Memory B cell (primary cell): ENCODE data around the gene CDC5L.

Experiments
- ATAC-seq: fragments of 150-1000 bp; cut with Tn5 transposase; 2 replicates; pipeline ENCODE4 v1.10.0; 2021; ENCODE audit warnings: low read depth, mild to moderate bottlenecking, moderate library complexity
- DNase-seq, 2 donors: peaks; one replicate each; pipeline ENCODE4 v3.0.0; 2022; ENCODE audit warnings: low spot score in 2 of 2
- H3K27ac Mint-ChIP-seq: one replicate; pipeline ENCODE4 v1.8.0; 2022; ENCODE audit warnings: mild to moderate bottlenecking, moderate library complexity, mixed read lengths
- H3K27me3 Mint-ChIP-seq: one replicate; pipeline ENCODE4 v1.8.0; 2022; ENCODE audit warnings: mixed read lengths
- H3K36me3 Mint-ChIP-seq: one replicate; pipeline ENCODE4 v1.8.0; 2022; ENCODE audit warnings: mild to moderate bottlenecking, mixed read lengths
- H3K4me1 Mint-ChIP-seq: one replicate; pipeline ENCODE4 v1.8.0; 2022; ENCODE audit warnings: mixed read lengths
- H3K4me3 Mint-ChIP-seq: one replicate; pipeline ENCODE4 v1.8.0; 2022; ENCODE audit warnings: mild to moderate bottlenecking, moderate library complexity, mixed read lengths
- H3K9me3 Mint-ChIP-seq: one replicate; pipeline ENCODE4 v1.8.0; 2022; ENCODE audit warnings: mixed read lengths

The CDC5L gene

DNA sequence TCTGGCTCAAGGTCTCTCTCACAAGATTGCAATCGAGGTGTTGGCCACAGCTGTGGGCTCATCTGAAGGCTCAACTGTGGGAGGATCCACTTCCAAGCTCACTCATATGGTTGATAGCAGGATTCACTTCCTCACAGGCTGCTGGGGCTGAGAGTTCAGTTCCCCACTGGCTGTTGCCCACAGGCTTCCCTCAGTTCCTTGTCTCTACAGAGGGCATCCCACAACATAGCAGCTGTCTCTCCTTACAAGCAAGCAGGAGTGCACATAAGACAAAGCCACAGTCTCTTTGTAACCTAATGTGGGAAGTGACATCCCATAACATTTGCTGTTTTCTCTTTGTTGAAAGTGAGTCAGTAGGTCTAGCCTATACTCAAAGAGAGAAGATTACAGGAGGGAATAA is 31.0 kb upstream of the CDC5L start:
- Mint-ChIP-seq H3K27ac (no peak overlapping the region), H3K36me3 (no peaks in the 10 kb centered on the region), H3K27me3 (peaks cover 6% of the 10 kb centered on the region), H3K4me3 (no peak overlapping the region), H3K4me1 (no peaks in the 10 kb centered on the region), H3K9me3 (peaks cover 2% of the 10 kb centered on the region)
- ATAC-seq = no peak
- DNase-seq = no peak

DNA sequence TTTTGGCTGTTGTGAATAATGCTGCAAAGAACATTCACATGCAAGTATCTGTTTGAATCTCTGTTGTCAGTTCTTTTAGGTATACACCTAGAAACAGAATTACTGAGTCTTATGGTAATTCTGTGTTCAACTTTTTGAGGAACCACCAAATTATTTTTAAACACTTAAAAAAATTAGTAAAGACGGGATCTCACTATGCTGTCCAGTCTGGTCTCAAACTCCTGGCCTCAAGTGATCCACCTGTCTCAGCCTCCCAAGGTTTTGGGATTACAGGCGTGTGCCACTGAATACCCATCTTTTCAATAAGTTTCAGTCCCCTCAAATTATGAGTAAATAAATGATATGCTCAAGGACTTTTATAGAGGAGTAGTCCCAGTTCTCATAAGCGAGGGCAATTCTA is 27.5 kb upstream of the CDC5L start:
- H3K27me3 Mint-ChIP-seq = peaks cover 6% of the 10 kb centered on the region
- H3K4me3 Mint-ChIP-seq = no peak overlapping the region
- no peak for ATAC-seq
- H3K27ac Mint-ChIP-seq = no peak overlapping the region
- no peaks in the 10 kb centered on the region for H3K36me3 Mint-ChIP-seq
- peaks cover 2% of the 10 kb centered on the region for H3K9me3 Mint-ChIP-seq
- DNase-seq = no peak
- H3K4me1 Mint-ChIP-seq = peaks cover 3% of the 10 kb centered on the region

DNA sequence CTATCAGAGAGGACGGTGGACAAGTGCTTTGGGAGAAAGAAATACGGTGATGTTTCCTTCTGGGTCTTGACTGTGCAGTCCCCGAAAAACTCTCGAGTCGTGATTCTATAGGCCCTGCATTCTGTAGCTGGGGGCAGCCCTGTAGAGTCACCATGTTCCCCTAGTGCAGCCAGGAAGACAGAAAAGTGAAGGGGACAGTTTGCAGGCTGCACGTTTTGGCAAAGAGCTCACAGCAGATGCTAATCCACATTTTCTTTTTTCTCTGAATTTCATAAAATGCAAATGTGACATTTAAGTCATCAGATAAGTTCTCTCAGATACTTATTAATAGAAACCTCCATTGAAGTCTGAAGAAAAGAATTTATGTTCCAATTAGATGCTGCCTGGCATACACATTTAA is 25.6 kb upstream of the CDC5L start:
- H3K36me3 Mint-ChIP-seq = no peaks in the 10 kb centered on the region
- peaks cover 2% of the 10 kb centered on the region for H3K9me3 Mint-ChIP-seq
- ATAC-seq = no peak
- H3K4me3 Mint-ChIP-seq = no peak overlapping the region
- peaks cover 3% of the 10 kb centered on the region for H3K4me1 Mint-ChIP-seq
- no peak overlapping the region for H3K27ac Mint-ChIP-seq
- DNase-seq = no peak
- H3K27me3 Mint-ChIP-seq = peaks cover 2% of the 10 kb centered on the region

DNA sequence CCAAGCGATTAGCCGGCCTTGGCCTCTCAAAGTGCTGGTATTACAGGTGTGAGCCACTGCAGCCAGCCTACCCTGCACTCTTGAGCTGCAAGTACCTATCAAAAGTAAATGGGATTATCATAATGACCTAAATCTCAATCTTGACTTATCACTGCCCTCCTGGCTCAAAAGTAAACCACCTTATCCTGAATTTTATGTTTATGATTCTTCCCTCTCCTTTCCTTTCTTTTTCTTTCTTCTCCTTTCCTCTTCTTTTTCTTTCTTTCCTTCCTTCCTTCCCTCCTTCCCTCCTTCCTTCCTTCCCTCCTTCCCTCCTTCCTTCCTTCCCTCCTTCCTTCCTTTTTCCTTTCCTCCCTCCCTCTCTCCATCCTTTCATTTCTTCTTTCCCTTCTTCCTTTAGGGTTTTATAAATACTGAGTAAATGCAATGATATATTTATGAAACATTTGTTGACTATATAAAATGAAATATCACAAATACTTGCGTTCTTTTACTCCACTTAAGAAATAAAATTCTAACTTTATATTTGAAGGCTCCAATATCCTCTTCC is 24.1 kb upstream of the CDC5L start:
- no peaks in the 10 kb centered on the region for H3K9me3 Mint-ChIP-seq
- H3K27me3 Mint-ChIP-seq = peaks cover 2% of the 10 kb centered on the region
- H3K27ac Mint-ChIP-seq = no peak overlapping the region
- ATAC-seq (no peak), DNase-seq (no peak)
- no peak overlapping the region for H3K4me3 Mint-ChIP-seq
- no peaks in the 10 kb centered on the region for H3K36me3 Mint-ChIP-seq
- H3K4me1 Mint-ChIP-seq = peaks cover 3% of the 10 kb centered on the region

DNA sequence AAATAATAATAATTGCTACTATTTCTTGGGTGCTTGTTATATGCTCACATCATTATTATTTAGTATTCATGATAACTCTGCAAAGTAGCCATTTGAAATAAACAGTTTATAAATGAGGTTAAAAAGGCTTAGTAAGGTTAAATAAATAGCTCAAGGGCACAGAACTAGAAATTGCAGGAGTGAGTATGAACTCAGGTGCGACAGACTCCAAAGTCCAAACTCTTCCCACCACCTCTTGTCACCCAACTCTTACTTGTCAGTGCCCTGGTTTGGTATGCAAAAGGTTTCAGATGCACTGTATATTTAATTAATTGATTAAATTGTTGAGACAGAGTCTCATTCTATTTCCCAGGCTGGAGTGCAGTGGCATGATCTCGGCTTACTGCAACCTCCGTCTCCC is 20.7 kb upstream of the CDC5L start:
- Mint-ChIP-seq H3K9me3 (no peaks in the 10 kb centered on the region), H3K27me3 (peaks cover 2% of the 10 kb centered on the region), H3K36me3 (no peaks in the 10 kb centered on the region), H3K4me3 (no peak overlapping the region), H3K4me1 (peaks cover 3% of the 10 kb centered on the region), H3K27ac (no peak overlapping the region)
- no peak for ATAC-seq
- no peak for DNase-seq

DNA sequence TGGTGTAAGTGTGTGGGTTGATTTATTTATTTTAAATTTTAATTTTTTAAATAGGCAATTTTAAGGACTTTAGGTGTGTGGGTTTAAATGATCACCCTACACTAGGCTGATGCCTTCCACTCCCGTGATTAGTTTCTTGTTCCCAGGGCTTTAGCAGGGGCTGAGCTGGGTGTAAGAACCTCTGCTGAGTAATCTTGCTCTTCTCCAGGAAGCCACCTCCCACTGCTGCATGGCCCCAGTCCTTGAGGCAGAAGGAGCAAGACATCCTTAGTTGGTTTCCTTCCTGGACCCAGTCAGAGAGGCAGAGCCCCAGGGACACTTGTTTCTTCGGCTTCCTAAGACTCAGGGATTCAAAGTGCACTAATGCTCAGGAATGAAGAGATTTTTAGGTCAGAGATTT is 19.8 kb upstream of the CDC5L start:
- Mint-ChIP-seq H3K36me3 (no peaks in the 10 kb centered on the region), H3K9me3 (no peaks in the 10 kb centered on the region), H3K27me3 (peaks cover 2% of the 10 kb centered on the region), H3K4me1 (peaks cover 3% of the 10 kb centered on the region), H3K27ac (no peak overlapping the region), H3K4me3 (no peak overlapping the region)
- ATAC-seq (no peak), DNase-seq (no peak)

DNA sequence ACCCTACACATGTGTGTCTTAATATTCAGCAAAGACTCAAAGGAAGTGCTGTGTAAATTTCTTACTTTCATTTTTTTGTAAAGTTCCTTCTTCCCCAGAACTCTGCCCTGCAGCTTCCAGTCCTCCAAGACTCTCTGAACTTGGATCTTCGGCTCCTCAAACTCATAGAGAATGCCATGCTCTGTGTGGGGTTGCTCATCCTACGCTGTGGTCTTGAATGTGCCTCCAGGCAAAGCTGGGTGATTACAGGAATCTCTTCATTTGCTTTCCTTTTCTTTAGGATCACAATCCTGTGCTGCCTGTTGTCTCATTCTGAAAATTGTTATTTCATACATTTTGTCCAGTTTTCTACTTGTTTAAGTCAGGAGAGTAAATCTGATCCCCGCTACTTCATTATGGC is 14.5 kb upstream of the CDC5L start:
- Mint-ChIP-seq H3K4me1 (no peaks in the 10 kb centered on the region), H3K27ac (no peak overlapping the region), H3K9me3 (no peaks in the 10 kb centered on the region), H3K36me3 (no peaks in the 10 kb centered on the region), H3K4me3 (no peak overlapping the region), H3K27me3 (peaks cover 5% of the 10 kb centered on the region)
- ATAC-seq (no peak), DNase-seq (no peak)

DNA sequence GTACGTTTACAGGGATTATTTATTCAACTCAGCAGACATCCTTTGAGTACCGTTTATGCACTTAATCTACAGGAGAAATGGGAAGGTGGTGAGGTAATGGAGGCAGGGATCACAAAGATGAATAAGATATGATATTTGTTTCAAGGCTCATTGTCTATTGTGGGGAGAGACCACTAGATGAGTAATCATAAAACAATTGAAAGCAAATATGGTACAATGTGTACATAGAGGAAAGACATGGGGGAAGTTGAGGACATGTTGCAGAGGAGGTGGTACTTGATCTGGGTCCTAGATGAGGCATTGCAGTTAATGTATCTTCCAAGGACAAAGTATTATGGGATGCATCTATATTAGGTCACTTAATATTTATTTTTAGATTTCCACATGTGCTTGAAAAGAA is 13.7 kb upstream of the CDC5L start:
- H3K36me3 Mint-ChIP-seq = no peaks in the 10 kb centered on the region
- no peaks in the 10 kb centered on the region for H3K9me3 Mint-ChIP-seq
- H3K4me1 Mint-ChIP-seq = no peaks in the 10 kb centered on the region
- H3K27me3 Mint-ChIP-seq = peaks cover 5% of the 10 kb centered on the region
- ATAC-seq (no peak), DNase-seq (no peak)
- no peak overlapping the region for H3K27ac Mint-ChIP-seq
- H3K4me3 Mint-ChIP-seq = no peak overlapping the region

DNA sequence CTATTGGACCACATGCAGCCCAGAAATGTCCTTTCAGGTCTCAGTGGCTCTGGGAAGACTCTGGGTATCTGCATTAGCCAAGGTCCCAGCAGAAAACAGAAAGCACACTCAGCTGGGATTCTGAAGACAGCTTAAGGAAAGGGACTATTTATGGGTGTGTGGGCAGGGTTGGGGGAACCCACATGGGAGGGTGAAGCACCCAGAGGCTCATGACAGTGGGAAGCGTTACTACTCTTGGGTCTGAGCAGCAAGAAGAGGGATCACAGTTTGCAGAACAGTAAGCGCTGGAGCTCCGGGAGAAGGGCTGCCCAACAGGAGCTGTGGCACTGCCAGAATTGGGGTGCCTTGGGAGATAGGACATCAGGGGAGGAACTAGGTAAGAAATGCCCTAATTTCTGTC is 12.4 kb upstream of the CDC5L start:
- H3K9me3 Mint-ChIP-seq = no peaks in the 10 kb centered on the region
- peaks cover 7% of the 10 kb centered on the region for H3K27me3 Mint-ChIP-seq
- DNase-seq (no peak), ATAC-seq (no peak)
- H3K4me1 Mint-ChIP-seq = no peaks in the 10 kb centered on the region
- no peak overlapping the region for H3K4me3 Mint-ChIP-seq
- no peak overlapping the region for H3K27ac Mint-ChIP-seq
- H3K36me3 Mint-ChIP-seq = no peaks in the 10 kb centered on the region

DNA sequence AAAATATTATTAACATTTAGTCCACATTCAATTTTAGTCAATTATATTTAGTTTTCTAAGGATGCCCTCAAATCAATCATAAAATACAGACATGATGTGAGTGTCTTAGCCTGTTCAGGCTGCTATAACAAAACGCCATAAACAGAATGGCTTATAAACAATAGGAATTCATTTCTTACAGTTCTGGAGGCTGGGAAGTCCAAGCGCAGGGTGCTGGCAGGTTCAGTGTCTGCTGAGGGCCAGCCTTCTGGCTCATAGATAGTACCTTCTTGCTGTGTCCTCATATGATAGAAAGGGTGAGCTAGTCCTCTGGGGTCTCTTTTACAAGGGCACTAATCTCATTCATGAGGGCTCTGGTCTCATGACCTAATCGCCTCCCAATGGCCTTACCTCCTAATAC is 10.0 kb upstream of the CDC5L start:
- peaks cover 12% of the 10 kb centered on the region for H3K27me3 Mint-ChIP-seq
- ATAC-seq = no peak
- H3K27ac Mint-ChIP-seq = no peak overlapping the region
- H3K36me3 Mint-ChIP-seq = no peaks in the 10 kb centered on the region
- no peaks in the 10 kb centered on the region for H3K4me1 Mint-ChIP-seq
- DNase-seq = no peak
- H3K9me3 Mint-ChIP-seq = no peaks in the 10 kb centered on the region
- H3K4me3 Mint-ChIP-seq = no peak overlapping the region

DNA sequence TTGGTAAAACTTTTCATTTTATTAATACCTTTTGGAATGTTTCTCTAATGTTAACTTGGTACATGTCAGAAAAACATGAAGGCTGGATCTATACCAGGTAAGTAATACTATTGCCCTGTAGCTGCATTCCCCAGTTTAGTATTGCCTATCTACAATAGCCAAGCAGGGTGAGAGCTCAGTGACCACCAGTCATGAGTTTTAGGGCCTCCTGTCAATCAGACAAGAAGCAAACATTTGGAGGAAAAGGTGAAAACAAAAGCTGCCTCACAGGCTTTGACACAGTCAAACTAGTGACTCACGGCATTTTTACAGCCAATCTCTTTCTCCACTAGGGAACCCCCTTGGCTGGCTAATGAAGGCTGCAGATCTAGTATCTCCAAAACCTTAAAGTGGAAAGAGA is 9.5 kb upstream of the CDC5L start:
- DNase-seq (no peak), ATAC-seq (no peak)
- no peak overlapping the region for H3K4me3 Mint-ChIP-seq
- no peaks in the 10 kb centered on the region for H3K4me1 Mint-ChIP-seq
- no peaks in the 10 kb centered on the region for H3K9me3 Mint-ChIP-seq
- H3K27ac Mint-ChIP-seq = no peak overlapping the region
- H3K27me3 Mint-ChIP-seq = peaks cover 12% of the 10 kb centered on the region
- no peaks in the 10 kb centered on the region for H3K36me3 Mint-ChIP-seq

DNA sequence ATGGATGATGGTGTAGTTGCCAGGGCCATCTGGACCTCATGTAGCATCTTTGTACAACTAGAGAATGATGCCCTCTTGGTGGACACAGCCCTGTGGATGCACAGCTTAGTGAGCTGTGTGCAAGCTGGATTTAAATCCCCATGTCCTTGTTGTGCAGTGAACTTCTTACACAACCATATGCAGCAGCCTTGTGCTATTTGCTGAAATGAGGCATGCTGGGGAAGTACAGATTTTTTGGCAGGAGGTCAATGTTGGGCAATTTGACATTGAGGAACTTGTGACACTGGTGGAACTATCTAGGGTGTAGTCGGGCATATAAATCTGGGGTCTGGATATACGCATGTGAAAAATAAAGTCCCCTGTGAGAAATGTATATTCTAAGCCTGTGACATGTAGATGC is 5.8 kb upstream of the CDC5L start:
- DNase-seq = no peak
- no peak for ATAC-seq

DNA sequence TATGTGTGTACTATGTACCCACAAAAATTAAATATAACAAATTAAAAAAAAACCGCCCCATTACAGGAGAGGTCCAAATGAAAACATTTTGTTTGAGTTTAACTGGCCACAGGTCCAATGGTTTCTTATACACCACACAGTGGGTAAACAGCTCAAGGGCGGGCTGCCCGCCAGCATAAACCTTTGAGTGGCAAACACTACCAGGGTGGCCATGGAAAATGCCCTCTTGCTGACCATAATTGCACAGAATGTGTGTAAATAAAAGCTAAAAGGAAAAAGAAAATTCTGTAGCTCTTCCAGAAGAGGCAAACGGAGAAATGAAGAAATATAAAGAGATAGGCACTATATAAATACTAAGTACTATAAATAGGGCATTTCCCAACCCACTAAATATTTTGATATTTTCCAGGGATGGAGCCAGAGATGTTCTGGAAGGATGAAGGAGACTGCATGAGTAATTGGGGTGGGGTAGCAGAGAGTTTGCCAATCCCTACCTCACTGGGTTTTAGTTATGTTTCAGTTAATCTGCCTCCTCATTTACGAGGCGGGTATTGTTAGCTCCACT is 1.1 kb upstream of the CDC5L start:
- peaks cover 6% of the 10 kb centered on the region for H3K27me3 Mint-ChIP-seq
- H3K9me3 Mint-ChIP-seq = no peaks in the 10 kb centered on the region
- H3K4me3 Mint-ChIP-seq = peak overlapping the region; percentile 92
- ATAC-seq = no peak
- no peak for DNase-seq
- peaks cover 29% of the 10 kb centered on the region for H3K4me1 Mint-ChIP-seq
- peak overlapping the region; percentile 96 for H3K27ac Mint-ChIP-seq
- H3K36me3 Mint-ChIP-seq = peaks cover 4% of the 10 kb centered on the region

More for the DNA sequence above, 5.8 kb upstream of the CDC5L start:
- peaks cover 2% of the 10 kb centered on the region for H3K4me1 Mint-ChIP-seq
- no peak overlapping the region for H3K4me3 Mint-ChIP-seq
- H3K9me3 Mint-ChIP-seq = no peaks in the 10 kb centered on the region
- H3K36me3 Mint-ChIP-seq = no peaks in the 10 kb centered on the region
- peaks cover 8% of the 10 kb centered on the region for H3K27me3 Mint-ChIP-seq
- no peak overlapping the region for H3K27ac Mint-ChIP-seq

DNA sequence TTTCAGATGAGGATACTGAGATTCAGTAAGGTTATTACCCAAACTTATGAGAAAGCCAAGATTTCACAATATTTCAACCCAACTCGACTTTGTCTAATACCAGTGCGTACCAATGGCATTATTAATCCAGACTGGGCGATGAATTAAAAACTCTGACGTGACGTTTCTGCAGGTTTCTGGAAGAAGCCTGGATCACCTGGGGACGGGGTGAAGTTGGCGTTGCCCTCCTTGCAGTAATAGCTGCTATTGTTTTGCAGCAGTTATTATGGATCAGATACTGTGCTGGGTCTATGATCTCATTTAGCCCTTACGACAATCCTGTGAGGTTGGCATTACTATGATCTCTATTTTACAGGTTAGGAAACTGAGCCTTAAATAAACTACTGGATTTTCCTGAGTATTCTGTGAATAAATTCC is 569 bp upstream of the CDC5L start:
- H3K4me1 Mint-ChIP-seq = peaks cover 32% of the 10 kb centered on the region
- peaks cover 9% of the 10 kb centered on the region for H3K36me3 Mint-ChIP-seq
- no peaks in the 10 kb centered on the region for H3K9me3 Mint-ChIP-seq
- DNase-seq (no peak), ATAC-seq (peak; percentile 9)
- peak overlapping the region; percentile 96 for H3K27ac Mint-ChIP-seq
- H3K27me3 Mint-ChIP-seq = peaks cover 2% of the 10 kb centered on the region
- H3K4me3 Mint-ChIP-seq = peak overlapping the region; percentile 92

DNA sequence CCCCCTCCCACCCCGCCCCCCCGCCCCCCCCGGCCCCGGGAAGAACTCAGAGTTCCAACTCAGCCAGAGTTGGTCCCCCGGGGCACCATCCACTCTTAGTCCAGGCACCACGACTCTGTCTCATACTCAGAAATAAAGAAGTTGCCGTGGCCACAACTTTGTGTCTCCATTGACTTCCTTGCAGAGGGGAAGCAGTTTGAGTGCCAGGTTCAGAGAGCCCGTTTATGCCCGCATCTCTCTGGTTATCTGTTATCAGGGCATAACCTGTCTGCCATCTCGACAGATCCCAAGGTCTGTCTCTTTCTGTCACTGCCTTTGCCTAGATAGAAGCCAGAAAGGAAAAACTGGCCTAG is 605 bp downstream of the CDC5L start:
- peaks cover 12% of the 10 kb centered on the region for H3K36me3 Mint-ChIP-seq

More for the DNA sequence above, 605 bp downstream of the CDC5L start:
- ATAC-seq (peak; percentile 0), DNase-seq (peak in 1 of 2 donors; percentile 5)
- no peaks in the 10 kb centered on the region for H3K9me3 Mint-ChIP-seq
- peak overlapping the region; percentile 92 for H3K4me3 Mint-ChIP-seq
- H3K27ac Mint-ChIP-seq = peak overlapping the region; percentile 96
- H3K4me1 Mint-ChIP-seq = peaks cover 32% of the 10 kb centered on the region
- H3K27me3 Mint-ChIP-seq = peaks cover 2% of the 10 kb centered on the region
